ENCODE measurements around the gene STAC2. TPM values are rescaled to one million over a fixed set of nuclear protein-coding genes. Genes with fewer than 3 reads are reported as not detected.

STAC2 gene
- total RNA-seq, 4 donors from 2014 or later, result 0.18 to 0.19 TPM; not detected in 2

DNA sequence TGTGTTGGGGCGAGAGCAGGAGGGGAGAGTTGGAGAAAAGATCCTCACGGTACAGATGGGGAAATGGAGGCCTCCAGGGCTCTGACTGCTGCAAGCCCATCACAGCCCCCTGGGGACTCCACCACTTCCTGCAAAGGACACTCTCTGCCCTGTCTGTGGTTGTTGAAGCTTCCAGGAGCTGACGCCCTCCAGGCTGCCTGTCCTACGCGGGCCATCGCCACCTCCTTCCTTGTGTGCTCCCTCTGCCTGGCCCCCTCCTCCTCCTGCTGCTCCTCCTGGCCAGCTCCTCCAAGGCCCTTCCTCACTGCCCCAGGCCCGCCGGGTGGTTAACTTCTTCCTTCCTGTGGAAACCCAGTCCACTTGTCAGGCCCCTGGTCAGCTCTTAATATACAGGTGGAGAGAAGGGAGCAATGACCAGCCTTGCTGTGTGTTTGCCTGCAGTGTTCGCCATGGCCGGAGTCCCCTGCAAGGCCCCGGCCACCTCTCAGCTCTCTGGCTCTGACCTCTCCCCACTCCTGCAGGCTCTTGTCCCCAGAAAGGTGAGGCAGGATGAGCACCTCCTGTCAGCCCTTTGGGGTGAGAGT is 18.4 kb upstream of the STAC2 start:
- DNase-seq, result no peak
- no peaks in the 10 kb centered on the region for H3K36me3 ChIP-seq
- intact Hi-C loops (cut with DNase I), result no loop called here
- H3K4me1 ChIP-seq, result peaks cover 0 to 15% (median 0%) of the 10 kb centered on the region in 3 donors
- no peaks in the 10 kb centered on the region for H3K9me3 ChIP-seq
- TF ChIP-seq, protein P1, sequence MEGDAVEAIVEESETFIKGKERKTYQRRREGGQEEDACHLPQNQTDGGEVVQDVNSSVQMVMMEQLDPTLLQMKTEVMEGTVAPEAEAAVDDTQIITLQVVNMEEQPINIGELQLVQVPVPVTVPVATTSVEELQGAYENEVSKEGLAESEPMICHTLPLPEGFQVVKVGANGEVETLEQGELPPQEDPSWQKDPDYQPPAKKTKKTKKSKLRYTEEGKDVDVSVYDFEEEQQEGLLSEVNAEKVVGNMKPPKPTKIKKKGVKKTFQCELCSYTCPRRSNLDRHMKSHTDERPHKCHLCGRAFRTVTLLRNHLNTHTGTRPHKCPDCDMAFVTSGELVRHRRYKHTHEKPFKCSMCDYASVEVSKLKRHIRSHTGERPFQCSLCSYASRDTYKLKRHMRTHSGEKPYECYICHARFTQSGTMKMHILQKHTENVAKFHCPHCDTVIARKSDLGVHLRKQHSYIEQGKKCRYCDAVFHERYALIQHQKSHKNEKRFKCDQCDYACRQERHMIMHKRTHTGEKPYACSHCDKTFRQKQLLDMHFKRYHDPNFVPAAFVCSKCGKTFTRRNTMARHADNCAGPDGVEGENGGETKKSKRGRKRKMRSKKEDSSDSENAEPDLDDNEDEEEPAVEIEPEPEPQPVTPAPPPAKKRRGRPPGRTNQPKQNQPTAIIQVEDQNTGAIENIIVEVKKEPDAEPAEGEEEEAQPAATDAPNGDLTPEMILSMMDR (IDR thresholded peaks at IDR 0.05), result no peak
- no peak for TF ChIP-seq POLR2A (IDR thresholded peaks at IDR 0.05)
- 20 to 21% methylated on average over 5 to 6 of the region's 11 CpGs for WGBS, 2 donors
- no peak overlapping the region for H3K27ac ChIP-seq
- no peak overlapping the region for H3K4me3 ChIP-seq
- peaks cover 0 to 30% (median 0%) of the 10 kb centered on the region in 4 donors for H3K27me3 ChIP-seq

DNA sequence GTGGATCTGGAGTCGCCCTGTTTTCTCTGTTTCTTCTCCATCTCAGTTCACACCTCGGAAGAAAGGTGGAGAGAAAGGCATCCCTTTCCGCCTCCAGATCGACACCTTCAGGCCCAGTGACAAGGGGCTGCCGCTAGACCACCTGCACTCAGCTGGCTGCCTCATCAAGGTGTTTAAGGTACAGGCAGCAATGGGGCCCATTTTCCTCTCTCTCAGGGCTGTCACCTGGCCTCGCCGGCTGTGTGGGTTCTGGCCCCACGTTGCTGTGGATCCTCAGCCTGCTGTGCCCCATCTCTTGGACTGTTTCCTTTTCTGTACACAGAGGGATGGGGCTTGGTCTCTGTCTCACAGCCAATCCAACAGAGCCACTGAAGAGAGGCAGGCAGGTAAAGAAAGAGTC is 17.4 kb upstream of the STAC2 start:
- WGBS, 2 donors, result 60 to 79% methylated on average over 2 to 5 of the region's 8 CpGs
- peaks cover 0 to 39% (median 0%) of the 10 kb centered on the region in 4 donors for H3K27me3 ChIP-seq
- H3K4me1 ChIP-seq, result peaks cover 0 to 21% (median 0%) of the 10 kb centered on the region in 3 donors
- H3K36me3 ChIP-seq, result no peaks in the 10 kb centered on the region
- DNase-seq, result no peak
- H3K9me3 ChIP-seq, result no peaks in the 10 kb centered on the region
- intact Hi-C loops (cut with DNase I), result no loop called here
- H3K27ac ChIP-seq, result no peak overlapping the region
- TF ChIP-seq, protein P1 (IDR thresholded peaks at IDR 0.05), result no peak
- no peak for TF ChIP-seq POLR2A (IDR thresholded peaks at IDR 0.05)
- no peak overlapping the region for H3K4me3 ChIP-seq

DNA sequence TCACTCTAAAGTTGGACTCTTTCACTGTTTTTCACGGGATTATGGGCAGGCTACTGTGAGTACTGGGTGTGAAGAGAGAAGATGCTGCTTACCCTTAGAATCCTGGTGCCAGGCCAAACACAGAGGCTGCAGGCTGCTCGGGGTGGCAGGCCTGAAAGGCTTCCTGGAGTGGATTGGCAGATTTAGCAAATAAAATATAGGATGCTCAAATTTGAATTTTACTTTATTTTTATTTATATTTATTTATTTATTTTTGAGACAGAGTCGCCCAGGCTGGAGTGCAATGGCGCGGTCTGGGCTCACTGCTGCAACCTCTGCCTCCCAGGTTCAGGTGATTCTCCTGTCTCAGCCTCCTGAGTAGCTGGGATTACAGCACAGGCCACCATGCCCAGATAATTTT is 14.9 kb upstream of the STAC2 start:
- Histone ChIP-seq H3K27me3 (peaks cover 0 to 62% (median 0%) of the 10 kb centered on the region in 4 donors), H3K27ac (no peak overlapping the region), H3K9me3 (no peaks in the 10 kb centered on the region), H3K4me3 (no peak overlapping the region), H3K4me1 (peaks cover 0 to 25% (median 0%) of the 10 kb centered on the region in 3 donors), H3K36me3 (no peaks in the 10 kb centered on the region)
- intact Hi-C loops (cut with DNase I), result no loop called here
- 85 to 95% methylated on average over 4 to 5 of the region's 5 CpGs for WGBS, 2 donors
- no peak for DNase-seq
- TF ChIP-seq, protein P1 (IDR thresholded peaks at IDR 0.05), result no peak
- no peak for TF ChIP-seq POLR2A (IDR thresholded peaks at IDR 0.05)

DNA sequence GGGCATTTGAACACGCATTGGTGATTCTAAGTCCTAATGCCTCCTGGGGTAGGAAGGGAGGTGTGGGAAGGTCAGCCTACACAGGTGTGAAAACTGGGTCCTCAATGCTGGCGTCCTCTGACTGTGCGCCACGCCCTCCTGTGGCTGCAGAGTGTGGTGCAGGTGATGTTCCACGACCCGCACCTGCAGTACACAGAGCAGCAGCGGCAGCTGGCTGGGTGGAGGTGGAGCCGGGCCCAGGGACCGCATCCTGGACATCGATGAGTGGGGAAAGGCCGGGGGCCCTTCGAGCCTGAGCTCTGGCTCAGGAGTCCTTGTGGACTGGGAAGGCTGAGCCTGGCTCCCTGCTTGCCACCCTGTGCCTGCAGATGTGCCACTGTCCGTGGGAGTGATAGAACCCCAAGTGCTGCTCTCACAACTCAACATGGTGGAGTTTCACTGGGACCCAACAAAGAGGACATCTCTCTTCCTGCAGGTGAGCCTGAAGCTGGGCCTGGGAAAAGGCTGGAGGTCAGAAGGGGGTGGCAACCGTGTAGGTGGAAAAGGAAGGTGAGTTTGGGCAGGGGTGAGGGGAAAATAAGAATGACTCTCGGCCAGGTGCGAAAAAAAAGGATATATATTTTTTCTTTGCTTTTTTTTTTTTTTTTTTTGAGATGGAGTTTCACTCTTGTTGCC is 14.0 kb upstream of the STAC2 start:
- no peaks in the 10 kb centered on the region for H3K36me3 ChIP-seq
- WGBS, 2 donors, result 31 to 32% methylated on average over 7 to 10 of the region's 16 CpGs
- no peak overlapping the region for H3K4me3 ChIP-seq
- intact Hi-C loops (cut with DNase I), result no loop called here
- no peak for DNase-seq
- no peak overlapping the region for H3K27ac ChIP-seq
- H3K27me3 ChIP-seq, result peaks cover 0 to 71% (median 0%) of the 10 kb centered on the region in 4 donors
- TF ChIP-seq, protein P1 (IDR thresholded peaks at IDR 0.05), result peak; percentile 44 to 73 (median 62)
- no peak for TF ChIP-seq POLR2A (IDR thresholded peaks at IDR 0.05)
- peaks cover 0 to 19% (median 0%) of the 10 kb centered on the region in 3 donors for H3K4me1 ChIP-seq
- no peaks in the 10 kb centered on the region for H3K9me3 ChIP-seq

DNA sequence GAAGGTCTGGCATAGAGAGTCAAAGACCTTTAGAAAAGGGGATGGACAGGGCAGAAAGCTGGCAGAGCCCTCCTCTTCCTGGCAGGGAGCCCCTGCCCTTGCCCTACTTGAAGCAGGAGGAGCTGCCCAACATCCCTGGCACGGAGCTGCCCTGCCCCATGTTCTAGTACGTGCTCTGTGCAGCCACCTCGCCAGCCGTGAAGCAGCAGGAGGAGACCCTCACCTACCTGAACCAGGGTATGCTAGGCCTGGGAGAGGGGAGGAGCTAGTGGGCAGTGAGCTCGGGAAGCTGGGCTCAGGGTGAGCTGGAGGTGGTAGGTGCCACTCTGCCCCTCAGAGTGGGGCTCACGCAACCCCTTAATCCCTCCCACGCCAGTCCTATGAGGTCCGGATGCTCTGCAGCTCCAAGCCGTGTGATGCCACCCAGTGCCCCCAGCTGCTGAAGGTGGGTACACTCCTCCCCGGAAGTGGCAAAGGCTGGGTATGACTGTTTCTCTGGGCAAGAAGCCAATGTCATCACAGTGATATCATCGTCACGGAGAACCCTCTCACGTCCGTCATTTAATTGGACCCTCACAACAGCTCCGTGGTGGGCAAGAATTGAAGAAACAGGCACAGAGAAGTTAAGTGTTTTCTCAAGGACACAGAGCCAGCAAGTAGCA is 12.7 kb upstream of the STAC2 start:
- Histone ChIP-seq H3K27ac (no peak overlapping the region), H3K9me3 (no peaks in the 10 kb centered on the region), H3K36me3 (no peaks in the 10 kb centered on the region), H3K4me1 (peaks cover 0 to 13% (median 0%) of the 10 kb centered on the region in 3 donors), H3K27me3 (peaks cover 0 to 72% (median 0%) of the 10 kb centered on the region in 4 donors), H3K4me3 (no peak overlapping the region)
- 28 to 46% methylated on average over 7 to 14 of the region's 15 CpGs for WGBS, 2 donors
- TF ChIP-seq, protein P1 (IDR thresholded peaks at IDR 0.05), result no peak
- no peak for TF ChIP-seq POLR2A (IDR thresholded peaks at IDR 0.05)
- intact Hi-C loops (cut with DNase I), result no loop called here
- DNase-seq, result no peak

Data from esophagus squamous epithelium (tissue), 5 donors.